HG03354 (cell line): Measurements from ENCODE around the gene ITPRIPL2.

Source experiments
- ATAC-seq: cut with Tn5 transposase; IDR thresholded peaks from one replicate; pipeline ENCODE4 v1.9.1; 2021; ENCODE audit warnings: mild to moderate bottlenecking; ENCODE audit not compliant: unreplicated experiment, poor library complexity, severe bottlenecking

ITPRIPL2 gene

DNA sequence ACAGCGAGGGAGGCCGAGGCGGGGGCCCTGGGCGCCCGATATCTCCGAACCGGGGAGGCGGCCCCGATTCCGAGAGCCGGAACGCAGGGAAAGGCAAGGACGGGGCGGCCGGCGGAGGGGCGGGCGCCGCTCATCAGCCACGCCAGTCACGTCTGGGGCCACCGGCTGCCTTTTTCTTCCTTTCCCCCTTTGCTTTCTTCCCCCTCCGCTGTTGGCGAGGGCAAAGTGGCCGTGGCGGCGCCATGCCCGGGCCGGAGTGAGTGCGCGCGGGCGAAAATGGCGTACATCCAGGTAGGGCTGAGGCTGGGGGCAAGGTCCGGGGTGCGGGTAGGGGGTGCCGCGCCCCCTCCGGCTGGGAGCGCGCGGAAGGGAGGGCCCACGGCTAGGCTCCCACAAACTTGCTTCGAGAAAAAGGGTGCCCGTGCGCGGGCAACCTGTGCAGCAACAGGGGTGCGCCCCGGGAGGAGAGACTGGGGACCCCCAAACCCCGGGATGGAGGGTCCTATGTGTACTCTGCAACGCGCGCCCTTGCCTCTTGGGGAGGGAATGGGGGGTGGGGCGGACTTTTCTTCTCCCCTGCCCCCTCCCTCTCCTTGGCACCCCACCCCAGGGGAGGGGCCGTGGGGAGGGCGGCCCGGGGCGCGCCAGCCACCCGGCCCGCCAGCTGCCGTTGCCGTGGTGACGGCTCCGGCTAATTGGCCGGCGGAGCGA, 54.8 kb downstream of the ITPRIPL2 start:
- no peak for ATAC-seq

- ATAC-seq = no peak
Observed at GRCh38 chr16:19169082-19169639, 55.4 kb downstream of the ITPRIPL2 start.

- no peak for ATAC-seq
Observed at GRCh38 chr16:19170043-19170655, 56.4 kb downstream of the ITPRIPL2 start.
